Epithelial cell of proximal tubule (primary cell): ENCODE results near the gene SYT17. TPM values are rescaled to one million over a fixed set of nuclear protein-coding genes. Genes with fewer than 3 reads are reported as not detected.
A peak's percentile ranks its signal among the peaks of the same experiment; 100 is the strongest.

Experiments
- DNase-seq: peaks from one replicate; pipeline ENCODE4 v3.0.0-alpha.2; 2011; ENCODE audit warnings: low read depth
- H3K4me3 ChIP-seq: 2 replicates; pipeline ENCODE4 v1.5.1; 2011; ENCODE audit warnings: low read depth, mild to moderate bottlenecking, low read length
- CTCF ChIP-seq: conservative IDR thresholded peaks from 2 replicates; pipeline ENCODE4 v1.5.1; 2012; ENCODE audit warnings: low read depth, mild to moderate bottlenecking, low read length
- total RNA-seq: library from RNA; depleted of rRNA; stranded (reverse); fragments of >200 nt; gene quantifications from 2 replicates; pipeline ENCODE4 v1.2.3, GENCODE V29; 2015

Gene SYT17
- total RNA-seq, 1 donor from 2014 or later: 1.2 TPM

GRCh38 chr16:19179546-19180490, 11.8 kb downstream of the SYT17 start:
- TF ChIP-seq CTCF: peak; percentile 72
- H3K4me3 ChIP-seq: no peak overlapping the region
- DNase-seq: peak; percentile 1

GRCh38 chr16:19180741-19181140, 12.7 kb downstream of the SYT17 start:
- no peak for DNase-seq
- no peak for TF ChIP-seq CTCF
- no peak overlapping the region for H3K4me3 ChIP-seq

- no peak for DNase-seq
- TF ChIP-seq CTCF: no peak
- no peak overlapping the region for H3K4me3 ChIP-seq
These were observed 14.4 kb downstream of the SYT17 start for GRCh38 chr16:19182481-19182880.

- H3K4me3 ChIP-seq: no peak overlapping the region
- no peak for DNase-seq
- no peak for TF ChIP-seq CTCF
These were observed 15.1 kb downstream of the SYT17 start for GRCh38 chr16:19183187-19183586.

GRCh38 chr16:19184823-19185509, 16.9 kb downstream of the SYT17 start:
- H3K4me3 ChIP-seq: no peak overlapping the region
- DNase-seq: no peak
- no peak for TF ChIP-seq CTCF

- no peak overlapping the region for H3K4me3 ChIP-seq
- no peak for DNase-seq
These were observed 17.4 kb downstream of the SYT17 start for GRCh38 chr16:19185510-19185851.

More at GRCh38 chr16:19185510-19185851, 17.4 kb downstream of the SYT17 start:
- TF ChIP-seq CTCF: no peak
